Measurements from ENCODE around the gene XYLT1. TPM values are rescaled to one million over a fixed set of nuclear protein-coding genes. Genes with fewer than 3 reads are reported as not detected.

The XYLT1 gene
- total RNA-seq, 2 donors from 2014 or later, result 14.4 to 31.3 TPM

GRCh38 chr16:17149904-17150483 lies 320.8 kb downstream of the XYLT1 start:
- Histone ChIP-seq H3K4me3 (no peak overlapping the region), H3K4me1 (no peaks in the 10 kb centered on the region), H3K9me3 (no peaks in the 10 kb centered on the region), H3K36me3 (no peaks in the 10 kb centered on the region), H3K27me3 (no peaks in the 10 kb centered on the region), H3K27ac (no peak overlapping the region)
- no peak for TF ChIP-seq CTCF (IDR thresholded peaks at IDR 0.05)
- DNase-seq (ENCODE audit: low spot score), result no peak

GRCh38 chr16:17147942-17148341 lies 322.8 kb downstream of the XYLT1 start:
- Histone ChIP-seq H3K36me3 (no peaks in the 10 kb centered on the region), H3K27me3 (no peaks in the 10 kb centered on the region), H3K27ac (no peak overlapping the region), H3K4me3 (no peak overlapping the region), H3K4me1 (no peaks in the 10 kb centered on the region), H3K9me3 (no peaks in the 10 kb centered on the region)
- no peak for TF ChIP-seq CTCF (IDR thresholded peaks at IDR 0.05)
- DNase-seq (ENCODE audit: low spot score), result no peak

GRCh38 chr16:17145029-17145428 lies 325.7 kb downstream of the XYLT1 start:
- Histone ChIP-seq H3K9me3 (no peaks in the 10 kb centered on the region), H3K4me3 (no peak overlapping the region), H3K27ac (no peak overlapping the region), H3K4me1 (no peaks in the 10 kb centered on the region), H3K27me3 (no peaks in the 10 kb centered on the region), H3K36me3 (peaks cover 14% of the 10 kb centered on the region)
- no peak for TF ChIP-seq CTCF (IDR thresholded peaks at IDR 0.05)
- no peak for DNase-seq (ENCODE audit: low spot score)

GRCh38 chr16:17144431-17144830 lies 326.3 kb downstream of the XYLT1 start:
- TF ChIP-seq CTCF (IDR thresholded peaks at IDR 0.05), result no peak

GRCh38 chr16:17143546-17144419 lies 327.0 kb downstream of the XYLT1 start:
- no peaks in the 10 kb centered on the region for H3K4me1 ChIP-seq
- no peaks in the 10 kb centered on the region for H3K9me3 ChIP-seq
- H3K4me3 ChIP-seq, result no peak overlapping the region
- DNase-seq (ENCODE audit: low spot score), result no peak
- H3K27ac ChIP-seq, result no peak overlapping the region
- TF ChIP-seq CTCF (IDR thresholded peaks at IDR 0.05), result no peak
- H3K27me3 ChIP-seq, result no peaks in the 10 kb centered on the region
- H3K36me3 ChIP-seq, result peaks cover 24% of the 10 kb centered on the region

More at GRCh38 chr16:17144431-17144830, 326.3 kb downstream of the XYLT1 start:
- no peak overlapping the region for H3K27ac ChIP-seq
- no peak for DNase-seq (ENCODE audit: low spot score)
- no peak overlapping the region for H3K4me3 ChIP-seq
- no peaks in the 10 kb centered on the region for H3K9me3 ChIP-seq
- H3K27me3 ChIP-seq, result no peaks in the 10 kb centered on the region
- H3K4me1 ChIP-seq, result no peaks in the 10 kb centered on the region
- H3K36me3 ChIP-seq, result peaks cover 20% of the 10 kb centered on the region
